Measurements from ENCODE around the gene PSG4. TPM values are rescaled to one million over a fixed set of nuclear protein-coding genes. Genes with fewer than 3 reads are reported as not detected.
"Not testable (repeated sequence)": the region's sequence is repeated elsewhere in the genome, so short reads cannot be mapped to it uniquely, and the experiment has no call there.

PSG4 gene
- polyA plus RNA-seq, 3 donors: 0.28 TPM; not detected in 2

GRCh38 chr19:43198686-43199419, 6.6 kb downstream of the PSG4 start:
- DNase-seq (ENCODE audit: low read depth in 3 of 3, low spot score in 2 of 3): not testable (repeated sequence)

GRCh38 chr19:43197666-43198397, 7.6 kb downstream of the PSG4 start:
- not testable (repeated sequence) for DNase-seq (ENCODE audit: low read depth in 3 of 3, low spot score in 2 of 3)

GRCh38 chr19:43194397-43194796, 11.0 kb downstream of the PSG4 start:
- not testable (repeated sequence) for DNase-seq (ENCODE audit: low read depth in 3 of 3, low spot score in 2 of 3)

- not testable (repeated sequence) for DNase-seq (ENCODE audit: low read depth in 3 of 3, low spot score in 2 of 3)
These were observed 12.9 kb downstream of the PSG4 start for GRCh38 chr19:43192381-43193155.

GRCh38 chr19:43188092-43188491, 17.3 kb downstream of the PSG4 start:
- DNase-seq (ENCODE audit: low read depth in 3 of 3, low spot score in 2 of 3): not testable (repeated sequence)

- not testable (repeated sequence) for DNase-seq (ENCODE audit: low read depth in 3 of 3, low spot score in 2 of 3)
These were observed 19.0 kb downstream of the PSG4 start, which contains the start of gene PSG5 for GRCh38 chr19:43186311-43186935. Gene PSG5, minus strand, starts transcription at chr19:43186536. Its CDS starts 131 bp downstream, at chr19:43186405.

- not testable (repeated sequence) for DNase-seq (ENCODE audit: low read depth in 3 of 3, low spot score in 2 of 3)
These were observed 23.3 kb downstream of the PSG4 start for GRCh38 chr19:43181869-43182771.

GRCh38 chr19:43179569-43180147, 25.8 kb downstream of the PSG4 start:
- DNase-seq (ENCODE audit: low read depth in 3 of 3, low spot score in 2 of 3): not testable (repeated sequence)

- not testable (repeated sequence) for DNase-seq (ENCODE audit: low read depth in 3 of 3, low spot score in 2 of 3)
These were observed 26.9 kb downstream of the PSG4 start for GRCh38 chr19:43178577-43178976.

GRCh38 chr19:43165906-43166305, 39.5 kb downstream of the PSG4 start:
- not testable (repeated sequence) for DNase-seq (ENCODE audit: low read depth in 3 of 3, low spot score in 2 of 3)

GRCh38 chr19:43163135-43163534, 42.3 kb downstream of the PSG4 start:
- not testable (repeated sequence) for DNase-seq (ENCODE audit: low read depth in 3 of 3, low spot score in 2 of 3)

GRCh38 chr19:43162261-43162660, 43.2 kb downstream of the PSG4 start:
- DNase-seq (ENCODE audit: low read depth in 3 of 3, low spot score in 2 of 3): not testable (repeated sequence)

GRCh38 chr19:43152214-43152613, 53.2 kb downstream of the PSG4 start:
- no peak for DNase-seq (ENCODE audit: low read depth in 3 of 3, low spot score in 2 of 3)

GRCh38 chr19:43149788-43150187, 55.6 kb downstream of the PSG4 start:
- DNase-seq (ENCODE audit: low read depth in 3 of 3, low spot score in 2 of 3): not testable (repeated sequence)

- no peak for DNase-seq (ENCODE audit: low read depth in 3 of 3, low spot score in 2 of 3)
These were observed 57.2 kb downstream of the PSG4 start for GRCh38 chr19:43148233-43148632.

Data from right renal cortex interstitium (tissue), 3 donors.